Endodermal cell (in vitro differentiated cells): ENCODE results near the gene KRTAP21-2. TPM values are rescaled to one million over a fixed set of nuclear protein-coding genes. Genes with fewer than 3 reads are reported as not detected.

ENCODE experiments used
- DNase-seq: peaks from one replicate; pipeline ENCODE4 v3.0.0-alpha.2; 2017
- H3K27ac ChIP-seq: 2 replicates; pipeline ENCODE4 v1.5.1; 2013; ENCODE audit warnings: mild to moderate bottlenecking, low read depth, low read length, moderate library complexity
- H3K27me3 ChIP-seq: 2 replicates; pipeline ENCODE4 v1.6.1; 2013; ENCODE audit warnings: mild to moderate bottlenecking, low read length, moderate library complexity; ENCODE audit not compliant: insufficient read depth, control insufficient read depth, poor library complexity, severe bottlenecking
- H3K36me3 ChIP-seq: 2 replicates; pipeline ENCODE4 v1.7.0; 2013; ENCODE audit warnings: mild to moderate bottlenecking, low read length, moderate library complexity; ENCODE audit not compliant: control insufficient read depth, insufficient read depth
- H3K4me1 ChIP-seq: one replicate; pipeline ENCODE4 v1.7.0; 2013; ENCODE audit warnings: low read length; ENCODE audit not compliant: control insufficient read depth, insufficient read depth
- H3K4me3 ChIP-seq: 2 replicates; pipeline ENCODE4 v1.5.1; 2013; ENCODE audit warnings: mild to moderate bottlenecking, low read length, moderate library complexity
- H3K9ac ChIP-seq: 2 replicates; pipeline ENCODE4 v1.6.1; 2013; ENCODE audit warnings: mild to moderate bottlenecking, low read length, moderate library complexity; ENCODE audit not compliant: poor library complexity, severe bottlenecking; ENCODE audit errors: extremely low read depth
- H3K9me3 ChIP-seq: 2 replicates; pipeline ENCODE4 v1.6.1; 2013; ENCODE audit warnings: mild to moderate bottlenecking, low read length, moderate library complexity; ENCODE audit not compliant: control insufficient read depth
- H3K27ac Mint-ChIP-seq: 2 replicates; pipeline ENCODE4 v1.8.0; 2020; ENCODE audit warnings: mixed read lengths
- H3K27me3 Mint-ChIP-seq: 2 replicates; pipeline ENCODE4 v1.8.0; 2021; ENCODE audit warnings: mild to moderate bottlenecking, mixed read lengths; ENCODE audit not compliant: insufficient read depth
- H3K36me3 Mint-ChIP-seq: 2 replicates; pipeline ENCODE4 v1.8.0; 2020; ENCODE audit warnings: low read depth, mixed read lengths
- H3K4me1 Mint-ChIP-seq: 2 replicates; pipeline ENCODE4 v1.8.0; 2020; ENCODE audit warnings: mixed read lengths
- H3K4me3 Mint-ChIP-seq: 2 replicates; pipeline ENCODE4 v1.8.0; 2020; ENCODE audit warnings: mild to moderate bottlenecking, moderate library complexity, mixed read lengths
- H3K9me3 Mint-ChIP-seq: 2 replicates; pipeline ENCODE4 v1.8.0; 2020; ENCODE audit warnings: mild to moderate bottlenecking, mixed read lengths
- WGBS, 2 experiments: methylation state at CpG; one replicate each; pipeline versions ENCODE4 v1.1.5 to v1.1.7; 2013; ENCODE audit warnings: missing lambda C conversion rate in 2 of 2, mixed read lengths in 1 of 2; ENCODE audit not compliant: insufficient coverage in 1 of 2, insufficient read length in 1 of 2; 5-methylcytosine and 5-hydroxymethylcytosine counted together
- total RNA-seq, 2 donors: library from RNA; stranded (reverse); fragmentation: NEBNext Ultra II Directional in 1 of 2; extraction: Animal tissue kit (Norgen Biotek cat#: 25700) in 1 of 2; gene quantifications; 2 replicates in 1 of 2; 3 replicates in 1 of 2; pipeline ENCODE4 v1.2.1, GENCODE V29; 2021
- TF ChIP-seq, protein P1 (sequence below): fragments of 200-600 bp; sonication (generic); conservative IDR thresholded peaks from 2 replicates; pipeline ENCODE4 v1.5.0; 2021; ENCODE audit warnings: antibody characterized with exemption, mild to moderate bottlenecking

Gene KRTAP21-2
- total RNA-seq, 2 donors from 2014 or later: not detected

DNA sequence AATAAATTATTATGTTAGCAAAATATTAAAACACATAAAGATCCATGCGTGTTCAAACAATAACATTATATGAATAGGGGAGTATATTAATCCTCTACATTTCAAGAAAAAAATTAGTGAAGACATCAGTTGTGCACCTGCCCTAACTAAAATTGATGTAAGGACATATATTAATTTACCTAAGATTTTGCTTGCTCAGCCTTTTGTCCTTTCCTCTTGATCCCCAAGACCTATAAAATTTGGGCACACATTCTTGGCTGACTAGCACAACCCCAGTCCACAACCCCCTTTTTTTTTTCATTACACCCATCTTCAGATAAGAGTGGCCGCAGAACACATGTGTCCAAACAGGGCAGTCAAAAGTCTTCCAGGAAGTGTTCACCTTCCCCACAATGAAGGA is 6.6 kb downstream of the KRTAP21-2 start:
- Mint-ChIP-seq H3K4me3 (no peak overlapping the region), H3K36me3 (no peaks in the 10 kb centered on the region), H3K4me1 (no peaks in the 10 kb centered on the region), H3K9me3 (peaks cover 19% of the 10 kb centered on the region), H3K27ac (no peak overlapping the region), H3K27me3 (no peaks in the 10 kb centered on the region)
- H3K36me3 ChIP-seq: no peaks in the 10 kb centered on the region
- H3K4me1 ChIP-seq: no peaks in the 10 kb centered on the region
- no peak overlapping the region for H3K9ac ChIP-seq
- WGBS, 2 experiments: 100% methylated on average over 1 of the region's 2 CpGs; no CpG with 5 or more reads in 1 of the 2 experiments
- no peak overlapping the region for H3K27ac ChIP-seq
- no peaks in the 10 kb centered on the region for H3K9me3 ChIP-seq
- no peak overlapping the region for H3K4me3 ChIP-seq
- TF ChIP-seq, protein P1, sequence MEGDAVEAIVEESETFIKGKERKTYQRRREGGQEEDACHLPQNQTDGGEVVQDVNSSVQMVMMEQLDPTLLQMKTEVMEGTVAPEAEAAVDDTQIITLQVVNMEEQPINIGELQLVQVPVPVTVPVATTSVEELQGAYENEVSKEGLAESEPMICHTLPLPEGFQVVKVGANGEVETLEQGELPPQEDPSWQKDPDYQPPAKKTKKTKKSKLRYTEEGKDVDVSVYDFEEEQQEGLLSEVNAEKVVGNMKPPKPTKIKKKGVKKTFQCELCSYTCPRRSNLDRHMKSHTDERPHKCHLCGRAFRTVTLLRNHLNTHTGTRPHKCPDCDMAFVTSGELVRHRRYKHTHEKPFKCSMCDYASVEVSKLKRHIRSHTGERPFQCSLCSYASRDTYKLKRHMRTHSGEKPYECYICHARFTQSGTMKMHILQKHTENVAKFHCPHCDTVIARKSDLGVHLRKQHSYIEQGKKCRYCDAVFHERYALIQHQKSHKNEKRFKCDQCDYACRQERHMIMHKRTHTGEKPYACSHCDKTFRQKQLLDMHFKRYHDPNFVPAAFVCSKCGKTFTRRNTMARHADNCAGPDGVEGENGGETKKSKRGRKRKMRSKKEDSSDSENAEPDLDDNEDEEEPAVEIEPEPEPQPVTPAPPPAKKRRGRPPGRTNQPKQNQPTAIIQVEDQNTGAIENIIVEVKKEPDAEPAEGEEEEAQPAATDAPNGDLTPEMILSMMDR: no peak
- DNase-seq: no peak
- H3K27me3 ChIP-seq: no peaks in the 10 kb centered on the region

DNA sequence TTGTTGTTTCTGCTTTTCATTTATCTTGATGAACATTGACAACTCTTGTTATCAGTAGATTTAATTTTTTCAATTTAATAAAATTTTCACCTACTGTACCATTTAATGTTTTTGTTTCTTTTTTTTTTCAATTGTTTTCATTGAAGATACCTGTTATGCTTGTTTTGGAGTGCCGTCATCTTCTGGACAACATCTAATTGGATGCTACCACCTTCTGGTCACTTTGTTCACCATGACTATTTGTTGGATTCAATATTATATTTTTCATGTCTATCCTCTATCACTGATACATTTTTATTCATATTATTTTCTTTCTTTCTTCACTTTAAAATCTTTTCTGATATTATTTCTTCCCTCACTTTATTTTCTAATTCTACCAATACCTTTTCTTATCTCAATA is 14.0 kb downstream of the KRTAP21-2 start:
- H3K9me3 Mint-ChIP-seq: peaks cover 23% of the 10 kb centered on the region
- H3K4me3 Mint-ChIP-seq: no peak overlapping the region
- no peak overlapping the region for H3K9ac ChIP-seq
- H3K27me3 ChIP-seq: no peaks in the 10 kb centered on the region
- no peak for DNase-seq
- H3K27ac ChIP-seq: no peak overlapping the region
- H3K9me3 ChIP-seq: no peaks in the 10 kb centered on the region
- no peak overlapping the region for H3K4me3 ChIP-seq
- no peaks in the 10 kb centered on the region for H3K4me1 Mint-ChIP-seq
- no peak overlapping the region for H3K27ac Mint-ChIP-seq
- WGBS, 2 experiments: 70% methylated on average over 1 of the region's 1 CpG; no CpG with 5 or more reads in 1 of the 2 experiments
- no peaks in the 10 kb centered on the region for H3K27me3 Mint-ChIP-seq
- no peaks in the 10 kb centered on the region for H3K36me3 ChIP-seq
- no peaks in the 10 kb centered on the region for H3K36me3 Mint-ChIP-seq
- TF ChIP-seq, protein P1: no peak
- no peaks in the 10 kb centered on the region for H3K4me1 ChIP-seq

DNA sequence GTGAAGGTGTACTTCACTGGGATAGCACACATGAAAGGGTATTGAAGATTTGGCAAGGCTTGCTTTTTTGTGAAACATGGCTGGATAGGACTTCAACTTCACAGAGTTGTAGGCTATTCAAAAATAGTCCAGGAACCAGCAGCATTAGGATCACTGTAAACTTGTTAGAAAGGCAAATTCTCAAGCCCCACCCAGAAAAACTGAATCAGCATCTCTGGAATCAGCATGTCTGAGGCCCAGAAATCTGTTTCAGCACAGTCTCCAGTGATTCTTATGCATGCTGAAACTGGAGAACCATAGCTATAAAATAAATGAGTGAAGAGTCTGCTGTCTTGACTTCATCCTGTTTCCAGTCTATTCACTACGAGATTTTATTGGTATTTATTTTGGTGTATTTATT is 20.3 kb downstream of the KRTAP21-2 start:
- H3K27me3 Mint-ChIP-seq: no peaks in the 10 kb centered on the region
- Histone ChIP-seq H3K4me3 (no peak overlapping the region), H3K4me1 (no peaks in the 10 kb centered on the region), H3K9ac (no peak overlapping the region), H3K27me3 (no peaks in the 10 kb centered on the region), H3K9me3 (no peaks in the 10 kb centered on the region), H3K36me3 (no peaks in the 10 kb centered on the region), H3K27ac (no peak overlapping the region)
- H3K4me3 Mint-ChIP-seq: no peak overlapping the region
- WGBS, 2 experiments: no CpG with 5 or more reads among the region's 1 CpG
- H3K4me1 Mint-ChIP-seq: no peaks in the 10 kb centered on the region
- no peaks in the 10 kb centered on the region for H3K36me3 Mint-ChIP-seq
- TF ChIP-seq, protein P1: no peak
- H3K9me3 Mint-ChIP-seq: peaks cover 37% of the 10 kb centered on the region
- DNase-seq: no peak
- H3K27ac Mint-ChIP-seq: no peak overlapping the region
